HG02763 (cell line): Measurements from ENCODE around the gene RPS6KA3.
"Not testable (repeated sequence)": the region's sequence is repeated elsewhere in the genome, so short reads cannot be mapped to it uniquely, and the experiment has no call there.

Experiments
- ATAC-seq: cut with Tn5 transposase; IDR thresholded peaks from one replicate; pipeline ENCODE4 v1.9.1; 2021; ENCODE audit warnings: mild to moderate bottlenecking, moderate library complexity; ENCODE audit not compliant: unreplicated experiment

The RPS6KA3 gene

DNA sequence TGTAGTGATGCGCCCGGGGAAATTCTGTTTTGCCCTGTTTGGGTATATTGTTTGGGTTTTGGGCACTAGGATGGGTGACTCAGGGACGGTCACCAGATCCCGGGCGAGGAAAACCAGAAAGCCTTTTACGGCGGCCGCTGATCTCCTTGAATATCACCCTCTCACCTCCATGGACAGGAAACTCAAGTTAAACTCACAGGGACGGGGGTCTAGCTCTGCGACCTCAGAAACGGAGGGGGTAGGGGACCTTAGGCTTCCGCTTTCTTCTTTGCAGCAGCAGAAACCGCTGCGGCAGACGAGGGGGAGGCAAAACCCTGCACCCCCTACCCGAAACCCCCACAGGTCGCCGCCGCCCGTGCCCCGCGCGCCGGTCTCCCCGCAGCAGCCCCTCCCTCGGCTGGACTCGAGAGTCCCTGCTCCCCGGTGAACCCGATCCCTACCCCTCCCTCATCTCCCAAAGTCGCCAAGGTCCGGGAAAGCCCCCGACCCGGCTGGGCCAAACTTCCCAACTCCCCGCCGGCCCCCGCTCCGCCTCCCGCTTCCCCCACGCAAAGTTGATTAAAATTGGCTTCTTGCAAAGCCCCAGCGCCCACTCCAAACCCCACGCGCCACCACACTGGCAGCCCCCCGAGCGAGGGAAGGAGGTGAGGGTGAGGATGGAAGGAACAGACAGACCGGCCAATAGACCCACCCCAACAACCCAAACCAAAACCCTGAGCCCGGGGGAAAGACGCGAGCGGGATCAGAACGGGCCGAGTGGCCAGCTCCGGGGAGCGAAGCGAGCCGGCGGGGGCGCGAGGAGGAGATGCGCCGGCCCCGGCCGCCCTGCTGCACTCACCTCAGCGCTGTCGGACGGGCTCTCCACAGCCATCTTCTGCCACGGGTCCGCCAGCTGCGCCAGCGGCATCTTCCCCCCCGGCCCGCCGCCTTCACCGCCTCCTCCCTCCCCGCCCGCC lies 705 bp downstream of the RPS6KA3 start:
- ATAC-seq, result peak; percentile 2

DNA sequence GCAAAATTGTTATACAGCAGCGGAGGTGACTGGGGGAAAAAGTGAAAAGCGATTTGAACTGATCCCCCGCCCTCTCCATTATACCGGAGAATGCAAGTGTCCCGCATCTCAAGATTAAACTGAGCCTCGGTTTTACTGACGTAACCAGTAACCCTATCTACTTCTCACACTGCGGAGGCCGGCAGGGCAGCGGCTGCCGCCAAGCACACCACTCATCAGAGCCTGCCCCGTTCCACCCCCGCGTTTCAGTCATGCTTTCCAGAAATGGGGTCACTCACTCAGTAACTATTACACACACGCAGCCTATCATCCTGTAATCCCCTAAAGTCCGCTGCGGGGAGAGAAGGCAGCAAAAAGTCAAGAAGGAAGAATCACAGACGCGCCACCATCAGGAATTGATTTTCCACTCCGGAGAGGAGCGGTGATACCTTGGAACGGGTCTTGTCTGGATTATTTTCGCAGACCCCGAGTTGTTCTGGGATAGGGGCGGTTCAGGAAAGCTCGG lies 1.4 kb downstream of the RPS6KA3 start:
- peak; percentile 36 for ATAC-seq

DNA sequence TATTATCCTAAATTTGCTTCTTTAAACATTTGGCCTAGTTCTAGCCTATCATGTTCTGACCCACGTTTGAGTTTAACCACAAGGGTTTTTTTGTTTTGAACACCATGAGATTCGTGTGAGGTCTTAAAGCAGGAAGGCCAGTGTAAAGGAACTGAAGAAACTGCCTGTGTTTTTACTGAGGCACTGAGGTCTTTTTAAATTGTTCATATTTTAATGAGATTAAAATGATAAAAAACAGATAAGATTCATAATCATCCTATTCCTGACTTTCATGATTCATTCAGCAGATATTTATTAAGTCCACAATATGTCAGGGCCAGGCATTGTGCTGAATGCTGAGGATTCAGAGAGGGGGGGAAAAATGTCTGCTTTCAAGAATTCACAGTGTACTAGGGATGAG lies 3.2 kb downstream of the RPS6KA3 start:
- ATAC-seq, result no peak

DNA sequence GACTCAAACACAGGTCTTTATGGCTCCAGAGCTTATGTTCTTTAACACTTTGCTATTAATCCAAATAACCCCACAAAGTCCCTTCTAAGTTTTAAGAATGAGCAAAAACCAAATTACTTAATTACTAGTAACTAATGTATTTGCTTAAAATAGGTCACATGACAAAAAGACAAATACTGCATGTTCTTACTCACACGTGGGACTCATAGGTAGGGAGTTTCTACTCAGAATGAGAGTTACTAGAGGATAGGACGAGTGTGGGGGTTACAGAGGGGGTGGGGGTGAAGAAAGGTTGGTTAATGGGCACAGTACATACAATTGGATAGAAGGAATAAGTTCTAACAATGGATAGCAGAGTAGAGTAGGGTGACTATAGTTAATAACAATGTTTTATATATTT lies 5.8 kb downstream of the RPS6KA3 start:
- ATAC-seq, result no peak

DNA sequence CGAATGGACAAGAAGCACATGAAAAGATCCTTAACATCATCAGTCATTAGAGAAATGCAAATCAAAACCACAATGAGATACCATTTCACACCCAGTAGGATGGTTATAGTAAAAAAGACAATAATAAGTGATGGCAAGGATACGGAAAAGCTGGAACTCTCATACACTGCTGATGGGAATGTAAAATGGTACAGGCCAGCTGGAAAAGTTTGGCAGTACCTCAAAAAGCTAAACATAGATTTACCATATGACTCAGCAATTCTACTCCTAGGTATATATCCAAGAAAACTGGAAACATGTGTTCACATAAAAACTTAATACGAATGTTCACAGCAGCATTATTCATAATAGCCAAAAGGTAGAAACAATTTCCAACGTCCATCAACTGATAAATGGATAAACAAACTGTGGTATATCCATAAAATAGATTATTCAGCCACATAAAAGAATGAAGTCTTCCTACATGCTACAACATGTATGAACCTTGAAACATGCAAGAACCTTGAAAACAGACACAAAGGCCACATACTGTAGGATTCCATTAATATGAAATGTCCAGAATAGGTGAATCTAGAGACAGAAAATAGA lies 11.9 kb downstream of the RPS6KA3 start:
- ATAC-seq, result no peak

DNA sequence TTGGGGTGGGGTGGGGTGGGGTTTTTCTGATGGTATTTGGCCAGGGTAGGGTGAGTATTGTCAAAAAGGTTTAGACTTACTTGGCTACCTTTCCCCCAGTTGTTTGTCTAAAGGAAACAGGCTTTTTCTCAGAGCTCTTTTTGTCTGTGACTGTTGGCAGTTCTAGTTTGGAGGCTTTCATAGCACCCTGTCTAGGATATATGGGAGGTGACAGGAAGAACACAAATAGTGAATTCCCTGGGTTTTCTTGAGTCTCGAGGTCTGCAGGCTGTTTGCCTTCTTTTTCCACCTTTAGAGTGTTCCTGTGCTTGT lies 13.5 kb downstream of the RPS6KA3 start:
- ATAC-seq, result no peak

DNA sequence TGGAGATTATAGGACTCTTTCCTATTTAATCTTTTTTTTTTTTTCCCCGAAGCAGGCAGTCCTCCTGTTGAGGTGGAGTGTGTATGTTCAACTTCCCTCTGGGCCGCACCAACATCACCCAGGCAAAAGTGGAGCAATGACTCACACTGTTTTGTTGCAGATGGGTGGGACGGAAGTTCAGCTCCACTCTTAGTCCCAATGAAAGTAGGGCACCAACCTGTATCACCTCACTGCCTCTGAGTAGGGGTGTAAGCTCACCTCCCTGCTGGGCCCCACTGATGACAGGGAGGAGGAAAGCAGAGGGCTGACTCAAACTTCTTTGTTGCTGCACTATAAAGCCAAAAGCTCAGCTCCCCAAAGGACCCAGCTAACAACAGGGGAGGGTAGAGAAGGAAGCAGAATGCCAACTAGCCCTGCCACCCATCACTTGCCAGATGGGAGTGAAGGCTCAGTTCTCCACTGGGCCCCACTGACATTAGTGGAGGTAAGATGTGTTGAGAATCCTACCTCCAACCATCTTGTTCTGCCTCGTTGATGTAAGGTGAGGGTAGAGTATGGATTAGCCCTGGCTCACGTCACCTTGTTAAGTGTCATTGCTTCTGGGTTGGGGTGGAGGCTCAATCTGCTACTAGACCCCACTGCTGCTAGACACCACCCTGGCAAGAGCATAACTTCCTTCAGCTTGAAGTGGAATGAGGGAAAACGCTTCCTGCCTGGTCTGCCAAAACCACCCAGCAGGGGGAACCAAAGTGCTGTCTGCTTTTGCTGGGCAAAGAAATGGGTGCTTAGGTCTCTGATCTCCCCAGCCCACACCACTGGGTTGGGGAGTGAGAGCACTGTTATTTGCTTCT lies 14.1 kb downstream of the RPS6KA3 start:
- ATAC-seq, result peak; percentile 74

DNA sequence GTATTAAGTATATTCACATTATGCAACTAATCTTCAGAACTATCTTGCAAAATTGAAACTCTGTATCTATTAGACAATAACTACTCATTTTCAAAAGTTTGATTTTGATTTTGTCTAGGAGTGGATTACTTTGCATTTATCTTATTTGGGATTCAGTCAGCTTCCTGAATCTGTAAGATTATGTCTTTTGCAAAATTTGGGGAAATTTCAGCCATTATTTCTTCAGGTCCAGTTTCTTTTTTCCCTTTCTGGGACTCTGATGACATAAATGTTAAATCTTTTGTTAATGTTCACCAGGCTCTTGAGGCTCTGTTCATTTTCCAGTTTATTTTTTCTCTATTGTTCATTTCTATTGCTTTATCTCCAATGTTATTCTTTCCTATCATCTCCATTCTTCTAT lies 15.0 kb downstream of the RPS6KA3 start:
- ATAC-seq, result no peak

DNA sequence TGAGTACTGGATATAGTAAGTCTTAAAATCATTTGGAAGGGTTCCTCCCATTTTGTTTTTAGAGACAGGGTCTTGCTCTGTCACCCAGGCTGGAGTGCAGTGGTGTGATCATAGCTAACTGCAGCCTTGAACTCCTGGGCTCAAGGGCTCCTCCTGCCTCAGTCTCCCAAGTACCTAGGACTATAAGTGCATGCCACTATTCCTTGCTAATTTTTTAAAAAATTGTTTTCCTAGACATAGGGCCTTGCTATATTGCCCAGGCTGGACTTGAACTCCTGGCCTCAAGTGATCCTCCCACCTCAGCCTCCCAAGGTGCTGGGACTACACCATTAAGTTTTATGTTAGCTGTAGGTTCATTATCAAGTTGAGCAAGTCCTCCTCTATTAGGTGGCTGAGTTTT lies 16.6 kb downstream of the RPS6KA3 start:
- ATAC-seq, result not testable (repeated sequence)

DNA sequence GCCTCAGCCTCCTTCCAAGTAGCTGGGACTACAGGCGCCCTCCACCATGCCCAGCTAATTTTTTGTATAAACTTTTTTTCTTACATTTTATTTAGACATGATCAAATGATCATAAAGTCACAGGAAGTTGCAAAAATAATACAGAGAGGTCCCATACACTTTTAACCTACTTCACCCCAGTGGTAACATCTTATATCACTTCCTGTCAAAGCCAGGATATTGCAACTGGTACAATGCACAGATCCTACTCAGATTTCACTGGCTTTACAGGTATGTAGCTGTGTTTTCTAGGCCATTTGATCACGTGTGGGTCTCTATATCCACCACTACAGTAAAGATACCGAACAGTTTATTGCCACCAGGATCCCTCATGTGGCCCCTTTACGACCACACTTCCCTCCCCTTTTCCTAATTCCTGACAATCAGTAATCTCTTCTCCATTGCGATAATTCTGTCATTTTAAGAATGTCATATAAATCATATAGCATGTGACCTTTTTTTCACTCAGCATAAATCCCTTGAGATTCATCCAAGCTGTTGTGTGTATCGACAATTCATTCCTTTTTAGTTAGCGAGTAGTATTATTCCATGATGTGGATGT lies 18.0 kb downstream of the RPS6KA3 start:
- ATAC-seq, result no peak

DNA sequence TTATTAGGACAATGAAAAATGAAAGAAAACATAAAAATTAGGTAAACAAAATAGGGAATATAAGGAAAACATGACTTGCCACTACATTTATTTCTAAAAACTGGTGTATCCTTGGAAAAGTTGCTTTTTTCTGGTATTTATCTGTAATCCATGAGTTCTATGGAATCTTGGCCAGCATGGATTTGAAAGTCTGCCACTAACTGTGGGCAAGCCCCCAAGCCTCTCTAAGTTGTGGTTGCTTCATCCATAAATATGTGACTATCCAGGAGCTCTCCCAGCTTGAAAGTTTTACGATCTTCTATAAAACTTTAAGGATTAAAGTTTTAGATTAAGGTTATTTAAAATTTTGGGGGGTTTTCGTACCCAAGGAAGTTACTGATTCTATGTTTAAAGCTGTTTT lies 21.8 kb downstream of the RPS6KA3 start:
- no peak for ATAC-seq

DNA sequence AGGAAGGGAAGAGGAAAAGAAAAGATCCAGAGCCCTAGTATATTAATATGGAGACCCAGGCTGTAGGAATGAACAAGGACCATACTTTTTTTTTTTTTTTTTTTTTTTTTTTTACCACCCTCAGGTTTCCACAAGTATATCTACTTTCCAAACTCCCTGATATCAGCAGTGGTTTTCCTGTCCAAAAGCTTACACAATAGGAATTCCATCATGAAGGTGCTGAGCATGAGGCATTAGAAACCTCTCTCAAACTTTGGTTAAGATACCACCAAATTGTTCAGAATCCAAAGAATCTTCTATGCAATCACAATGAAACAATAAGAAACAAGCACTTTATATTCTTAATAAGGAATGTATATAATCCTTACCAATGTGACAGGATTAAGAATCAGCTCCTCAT lies 26.5 kb downstream of the RPS6KA3 start:
- ATAC-seq, result no peak

DNA sequence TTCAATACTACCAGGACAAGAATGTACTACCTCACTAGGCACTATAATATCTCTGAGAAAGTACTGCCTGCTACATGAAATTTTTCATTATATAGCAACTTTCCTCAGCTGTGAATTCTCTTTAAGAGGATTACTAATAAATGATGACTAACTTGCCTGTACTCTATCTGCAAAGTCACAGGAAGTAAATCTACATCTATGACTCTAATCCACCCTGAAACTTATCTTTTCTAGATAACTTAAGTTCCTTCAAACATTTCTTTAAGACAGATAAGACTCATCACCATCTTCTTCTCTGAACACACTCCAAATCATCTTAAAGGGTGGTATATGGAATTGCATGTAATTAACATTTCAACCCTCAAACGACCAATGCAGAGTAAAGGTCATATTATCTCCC lies 28.8 kb downstream of the RPS6KA3 start:
- ATAC-seq, result no peak

DNA sequence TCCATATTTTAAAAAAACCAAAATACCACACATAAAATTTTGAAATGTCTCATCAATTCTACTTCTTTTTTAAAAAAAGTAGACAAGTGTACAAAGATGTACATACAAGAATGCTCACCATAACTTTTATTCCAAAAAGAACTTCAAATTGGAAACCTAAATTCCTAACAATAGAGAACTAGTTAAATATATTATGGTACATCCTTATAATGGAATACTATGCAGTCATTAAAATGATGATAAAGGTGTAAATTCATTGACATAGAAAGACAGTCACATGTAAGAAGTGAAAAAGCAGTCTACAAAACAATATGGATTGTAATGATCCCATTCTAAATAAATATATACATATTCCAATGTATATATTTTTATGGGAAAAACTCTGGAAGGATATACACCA lies 31.0 kb downstream of the RPS6KA3 start:
- ATAC-seq, result no peak

DNA sequence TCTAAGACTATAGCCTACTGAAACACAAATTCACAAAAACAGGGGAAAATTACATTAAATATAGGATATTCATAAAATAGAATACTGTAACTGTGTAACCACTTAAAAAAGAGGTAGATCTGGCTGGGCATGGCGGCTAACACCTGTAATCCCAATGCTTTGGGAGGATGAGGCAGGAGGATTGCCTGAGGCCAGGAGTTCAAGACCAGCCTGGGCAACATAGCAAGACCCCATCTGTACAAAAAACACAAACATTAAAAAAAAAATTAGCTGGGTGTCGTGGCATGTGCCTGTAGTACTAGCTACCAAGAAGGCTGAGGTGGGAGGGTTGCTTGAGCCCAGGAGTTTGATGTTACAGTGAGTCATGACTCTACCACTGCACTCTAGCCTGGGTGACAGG lies 33.4 kb downstream of the RPS6KA3 start:
- no peak for ATAC-seq

DNA sequence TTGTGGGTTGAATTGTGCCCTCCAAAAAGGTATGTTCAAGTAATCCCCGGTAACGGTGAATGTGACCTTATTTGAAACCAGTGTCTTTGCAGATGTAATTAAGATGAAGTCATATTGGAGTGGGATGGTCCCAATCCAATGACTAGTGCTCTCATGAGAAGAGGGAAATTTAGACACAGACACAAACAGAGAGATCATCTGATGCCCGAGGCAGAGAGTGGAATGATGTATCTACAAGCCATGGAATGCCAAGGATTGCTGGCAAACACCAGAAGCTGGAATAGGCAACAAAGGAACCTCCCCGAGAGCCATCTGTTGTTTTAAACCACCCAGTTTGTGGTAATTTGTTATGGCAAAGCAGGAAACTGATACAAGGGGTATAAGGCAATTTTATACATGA lies 35.1 kb downstream of the RPS6KA3 start:
- ATAC-seq, result no peak

DNA sequence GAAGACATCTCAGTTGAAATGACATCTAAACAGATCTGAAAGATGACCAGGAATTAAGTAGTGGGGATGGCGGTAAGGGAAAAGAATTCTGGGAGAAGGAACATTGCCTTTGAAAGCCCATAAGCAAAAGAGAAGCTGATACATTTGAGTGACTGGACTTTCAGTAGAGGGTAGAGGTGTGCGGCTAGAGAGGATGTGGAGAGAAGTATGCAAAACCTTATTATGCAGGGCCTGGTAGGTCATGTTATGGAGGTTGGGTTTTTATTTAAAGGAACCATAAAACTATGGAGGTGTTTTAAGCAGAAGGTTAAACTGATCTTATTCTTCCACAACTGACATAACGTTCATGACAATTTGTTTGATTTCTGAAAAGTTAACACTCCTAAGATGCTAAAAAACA lies 36.3 kb downstream of the RPS6KA3 start:
- no peak for ATAC-seq

DNA sequence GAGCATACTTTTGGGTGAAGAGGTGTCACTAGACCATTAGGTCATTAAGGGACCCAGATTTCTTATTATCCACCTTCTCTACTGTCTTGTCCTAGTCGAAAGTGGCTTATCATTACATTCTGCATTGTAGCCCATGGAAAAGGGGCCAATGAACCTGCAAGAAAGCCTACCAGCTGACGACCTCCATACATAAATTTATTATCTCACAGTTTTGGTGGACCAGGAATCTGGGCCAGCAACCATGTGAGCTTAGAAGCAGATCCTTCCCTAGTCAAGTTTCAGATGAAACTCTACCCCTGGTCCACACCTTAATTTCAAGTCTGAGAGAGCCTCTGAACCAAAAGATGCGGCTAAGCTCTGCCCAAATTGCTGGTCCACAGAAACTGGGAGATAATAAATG lies 37.6 kb downstream of the RPS6KA3 start:
- ATAC-seq, result no peak

DNA sequence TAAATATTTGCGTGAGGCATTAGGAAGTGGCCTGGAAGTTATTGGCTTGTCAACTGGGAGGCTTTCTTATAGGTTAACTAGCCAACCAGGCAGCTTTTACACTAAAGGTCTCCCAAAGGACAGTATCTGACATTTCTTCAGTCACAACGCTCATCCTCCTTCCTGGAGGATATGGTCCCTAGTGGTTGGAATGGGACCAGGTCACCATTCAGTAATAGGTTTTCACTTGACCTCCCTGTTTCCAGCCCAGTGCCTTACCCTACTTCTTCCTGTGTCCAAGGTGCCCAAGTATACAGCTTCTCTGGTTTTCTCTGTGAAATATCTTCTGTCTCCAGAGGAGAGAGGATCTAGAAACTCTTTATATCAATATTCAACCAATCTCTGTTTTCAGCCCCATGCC lies 38.5 kb downstream of the RPS6KA3 start:
- no peak for ATAC-seq

DNA sequence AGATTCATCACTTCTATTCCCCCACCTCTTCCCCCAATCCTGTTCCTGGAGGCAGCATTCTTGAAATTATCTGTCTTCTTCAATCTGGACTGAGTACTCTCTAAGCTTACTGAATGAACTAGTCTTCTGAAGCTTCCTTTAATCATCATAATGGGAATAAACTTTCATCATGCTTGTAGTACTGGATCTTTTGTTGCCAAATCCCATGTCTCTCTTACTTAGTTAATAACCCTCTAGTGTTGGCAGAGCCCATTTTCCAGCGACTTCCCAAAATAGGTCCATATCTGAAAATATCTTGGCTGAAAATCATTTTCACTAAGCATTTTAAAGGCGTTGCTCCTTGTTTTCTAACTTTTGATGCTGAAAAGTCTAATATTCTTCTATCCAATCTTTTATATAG lies 39.6 kb downstream of the RPS6KA3 start:
- no peak for ATAC-seq

DNA sequence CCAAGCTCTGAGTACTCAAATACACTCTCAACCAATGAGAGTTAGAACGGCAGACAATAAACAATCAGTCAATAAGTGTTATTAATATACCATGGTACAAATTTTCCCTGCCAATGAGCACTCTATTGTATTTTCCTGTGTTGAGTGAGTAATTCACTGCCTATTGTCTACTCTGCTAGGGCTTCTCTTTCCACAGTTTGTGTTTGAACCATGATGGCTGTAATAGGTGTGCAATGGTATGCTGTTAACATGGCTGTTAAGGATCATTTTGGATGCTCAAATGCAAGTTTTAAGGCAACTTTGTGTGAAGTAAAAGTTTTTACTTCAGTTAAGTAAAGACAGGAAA lies 41.2 kb downstream of the RPS6KA3 start:
- no peak for ATAC-seq
